Iris pigment epithelial cell (primary cell): Measurements from ENCODE around the gene NAA20.

Experiments
- DNase-seq: peaks from one replicate; pipeline ENCODE4 v3.0.0-alpha.2; 2011; ENCODE audit warnings: low read depth

Gene NAA20

GRCh38 chr20:20019123-20019522 lies 2.0 kb downstream of the NAA20 start:
- no peak for DNase-seq

- no peak for DNase-seq
Observed at GRCh38 chr20:20020908-20021307, 3.7 kb downstream of the NAA20 start.

GRCh38 chr20:20021835-20022234 lies 4.7 kb downstream of the NAA20 start:
- no peak for DNase-seq

GRCh38 chr20:20022498-20022897 lies 5.3 kb downstream of the NAA20 start:
- no peak for DNase-seq

DNA sequence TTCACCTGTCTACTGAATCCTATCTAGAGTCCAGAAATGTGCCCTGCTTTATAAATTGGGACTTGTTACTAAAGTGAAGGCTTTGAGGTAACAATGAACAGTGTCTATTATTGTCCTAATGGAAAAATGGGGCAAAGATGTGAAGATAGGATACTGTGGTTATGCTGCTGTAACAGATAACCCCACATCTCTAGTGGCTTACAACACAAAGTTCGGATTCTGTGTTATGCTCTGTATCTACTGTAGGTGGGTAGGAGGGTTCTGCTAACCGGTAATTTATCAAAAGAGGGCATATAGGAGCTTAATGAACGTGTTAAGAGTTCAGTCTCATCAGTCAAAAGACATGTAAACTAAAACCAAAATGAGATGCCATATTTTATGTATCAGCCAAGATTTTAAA lies 6.2 kb downstream of the NAA20 start:
- DNase-seq, result no peak

GRCh38 chr20:20024942-20025341 lies 7.8 kb downstream of the NAA20 start:
- DNase-seq, result peak; percentile 72

- no peak for DNase-seq
Observed at GRCh38 chr20:20027284-20027683, 10.1 kb downstream of the NAA20 start.

GRCh38 chr20:20031790-20032189 lies 14.6 kb downstream of the NAA20 start:
- DNase-seq, result no peak

DNA sequence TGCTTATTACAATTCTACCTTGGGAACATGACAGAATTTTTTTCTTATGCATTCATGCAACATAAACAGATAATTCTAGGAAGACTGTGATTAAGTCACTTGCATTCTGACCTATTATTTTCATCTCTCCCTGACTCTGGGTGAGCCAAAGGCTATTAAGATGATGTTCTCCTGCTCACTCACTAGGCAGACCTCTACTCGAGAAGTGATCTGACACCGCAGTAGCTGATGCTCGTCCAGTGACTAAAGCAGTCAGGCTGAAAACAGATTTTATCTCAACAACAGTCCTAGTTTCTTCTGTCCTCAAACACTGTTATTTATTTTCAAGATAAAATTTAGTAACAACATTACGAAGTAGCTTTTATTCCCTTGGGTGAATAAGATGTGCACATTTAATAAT lies 17.3 kb downstream of the NAA20 start:
- peak; percentile 31 for DNase-seq

DNA sequence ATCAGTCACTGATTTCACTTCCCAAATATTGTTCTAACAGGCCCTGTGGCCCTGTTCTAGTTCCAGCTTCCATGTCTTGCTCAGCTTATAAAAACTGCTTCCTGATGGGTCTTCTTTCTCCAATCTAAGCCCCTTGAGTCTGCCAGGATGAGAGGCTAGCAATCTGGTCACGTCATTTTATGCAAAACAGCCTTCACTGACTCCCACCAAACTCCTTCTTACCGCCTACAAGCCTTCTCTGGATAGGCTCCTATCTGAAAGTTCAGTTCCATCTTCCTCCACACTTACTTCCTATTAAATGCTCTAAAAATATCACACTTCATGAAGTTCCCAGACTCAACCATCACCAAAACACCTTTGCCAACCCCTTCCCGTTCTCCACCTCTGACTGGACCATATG lies 19.6 kb downstream of the NAA20 start:
- no peak for DNase-seq

- DNase-seq, result peak; percentile 50
Observed at GRCh38 chr20:20037960-20038359, 20.8 kb downstream of the NAA20 start.

DNA sequence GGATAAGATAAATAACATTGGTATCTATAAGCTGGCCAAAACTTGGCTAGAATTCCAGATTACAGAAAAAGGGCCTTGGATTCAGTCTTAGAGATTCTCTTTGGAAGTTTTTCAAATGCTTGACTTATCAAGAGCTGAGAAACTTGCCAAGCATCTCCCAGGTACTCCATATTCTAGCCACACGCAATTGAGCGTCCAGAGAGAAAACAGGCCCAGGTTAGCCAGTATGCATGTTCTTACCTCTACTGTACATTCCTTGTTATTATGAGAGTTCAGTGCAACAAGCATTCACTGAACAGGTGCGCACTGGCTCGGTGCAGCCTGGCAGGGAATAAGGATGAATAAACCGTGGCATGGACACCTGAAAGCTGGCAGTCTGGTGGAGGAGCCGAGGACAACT lies 21.4 kb downstream of the NAA20 start:
- DNase-seq, result no peak

- DNase-seq, result no peak
Observed at GRCh38 chr20:20039752-20040387, 22.7 kb downstream of the NAA20 start.

DNA sequence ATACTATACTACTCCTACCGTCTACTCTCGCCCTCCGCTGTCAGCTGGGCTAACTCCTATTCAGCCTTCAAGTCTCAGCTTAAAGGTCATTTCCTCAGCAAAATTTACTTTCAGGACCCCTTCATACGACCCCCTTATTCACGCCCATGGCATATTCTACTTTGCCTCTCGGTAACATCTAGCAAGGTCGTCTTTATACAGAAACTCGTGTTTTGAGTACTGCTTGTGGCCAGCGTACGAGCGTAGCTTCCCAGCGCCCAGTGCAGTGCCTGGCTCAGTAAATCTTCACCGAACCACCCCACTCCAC lies 34.6 kb downstream of the NAA20 start:
- peak; percentile 23 for DNase-seq

- DNase-seq, result peak; percentile 97
Observed at GRCh38 chr20:20052074-20052970, 35.2 kb downstream of the NAA20 start, which contains the start of the genes CFAP61 and CRNKL1. Gene CFAP61 (plus strand): TSS chr20:20052532. CDS start chr20:20056654, 4,122 bp downstream. Gene CRNKL1 (minus strand): TSS chr20:20052466. CDS start chr20:20052342, 124 bp downstream.

DNA sequence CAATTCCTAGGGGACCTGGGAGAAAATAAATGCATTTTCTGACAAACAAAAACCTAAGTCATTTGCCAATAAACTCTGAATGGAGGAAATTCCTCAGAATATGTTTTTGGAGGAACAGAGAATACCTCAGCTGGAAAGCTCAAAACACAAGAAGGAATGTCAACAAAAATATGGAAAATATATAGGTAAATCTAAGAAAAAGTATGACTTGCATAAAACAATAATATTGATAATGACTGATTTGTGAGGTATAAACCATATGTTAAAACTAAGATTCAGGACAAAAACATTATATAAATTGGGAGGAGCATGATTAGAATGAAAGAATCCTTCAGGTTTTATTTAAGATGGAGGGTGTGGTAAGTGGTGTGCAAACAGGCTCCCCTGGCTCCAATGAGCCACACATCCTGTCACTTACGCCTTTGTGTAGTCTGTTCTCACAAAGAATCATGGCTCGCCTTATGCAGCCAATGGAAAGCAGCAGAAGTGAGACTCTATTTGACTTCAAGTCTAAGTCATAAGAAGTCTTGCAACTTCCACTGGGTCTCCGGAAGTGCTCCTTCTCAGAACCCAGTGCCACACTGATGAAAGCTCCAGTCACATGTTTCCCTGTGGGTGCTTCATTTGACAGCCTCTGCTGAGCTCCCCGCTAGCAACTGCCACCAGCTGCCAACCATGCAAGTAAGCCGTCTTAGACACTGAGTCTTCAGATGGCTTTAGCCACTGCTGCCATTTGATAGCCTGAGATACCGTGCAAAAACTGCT lies 43.3 kb downstream of the NAA20 start:
- no peak for DNase-seq

GRCh38 chr20:20063941-20064702 lies 47.0 kb downstream of the NAA20 start:
- no peak for DNase-seq

GRCh38 chr20:20065361-20065760 lies 48.2 kb downstream of the NAA20 start:
- no peak for DNase-seq

GRCh38 chr20:20070871-20071726 lies 53.9 kb downstream of the NAA20 start:
- DNase-seq, result no peak

DNA sequence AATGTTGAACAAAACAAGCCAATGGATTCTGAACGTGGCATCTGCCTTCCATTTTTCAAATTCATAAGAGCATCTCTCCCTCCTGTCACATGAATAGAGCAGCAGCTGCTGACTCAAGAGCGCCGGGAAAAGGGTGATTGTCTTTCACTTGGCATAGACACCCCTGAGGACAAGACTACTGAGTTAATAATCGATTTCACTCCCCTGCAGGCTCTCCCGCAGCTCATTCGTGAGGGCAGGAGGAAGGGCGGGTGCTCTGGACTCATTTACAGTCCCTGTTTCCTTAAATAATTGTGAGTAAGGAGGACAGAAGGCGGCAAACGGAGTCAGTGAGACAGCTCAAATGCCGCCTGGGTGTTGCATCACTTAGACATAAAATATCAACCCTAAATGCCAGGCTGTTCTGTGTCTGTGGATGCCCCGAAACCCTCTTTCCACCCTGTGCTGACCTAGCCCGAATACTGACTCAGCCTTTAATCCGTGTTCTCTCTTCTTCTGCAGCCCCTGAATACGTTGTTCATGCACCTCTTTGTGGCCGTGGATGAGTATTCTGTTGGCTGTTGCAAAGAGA lies 56.7 kb downstream of the NAA20 start:
- DNase-seq, result no peak

GRCh38 chr20:20075032-20075431 lies 57.9 kb downstream of the NAA20 start:
- no peak for DNase-seq
